GM12872 (cell line): Measurements from ENCODE around the gene CCK.

Source experiments
- CTCF ChIP-seq: IDR thresholded peaks from 3 replicates; pipeline ENCODE4 v1.5.1; 2011; ENCODE audit warnings: low read depth, mild to moderate bottlenecking, low read length, moderate library complexity; ENCODE audit not compliant: insufficient read depth

The CCK gene

DNA sequence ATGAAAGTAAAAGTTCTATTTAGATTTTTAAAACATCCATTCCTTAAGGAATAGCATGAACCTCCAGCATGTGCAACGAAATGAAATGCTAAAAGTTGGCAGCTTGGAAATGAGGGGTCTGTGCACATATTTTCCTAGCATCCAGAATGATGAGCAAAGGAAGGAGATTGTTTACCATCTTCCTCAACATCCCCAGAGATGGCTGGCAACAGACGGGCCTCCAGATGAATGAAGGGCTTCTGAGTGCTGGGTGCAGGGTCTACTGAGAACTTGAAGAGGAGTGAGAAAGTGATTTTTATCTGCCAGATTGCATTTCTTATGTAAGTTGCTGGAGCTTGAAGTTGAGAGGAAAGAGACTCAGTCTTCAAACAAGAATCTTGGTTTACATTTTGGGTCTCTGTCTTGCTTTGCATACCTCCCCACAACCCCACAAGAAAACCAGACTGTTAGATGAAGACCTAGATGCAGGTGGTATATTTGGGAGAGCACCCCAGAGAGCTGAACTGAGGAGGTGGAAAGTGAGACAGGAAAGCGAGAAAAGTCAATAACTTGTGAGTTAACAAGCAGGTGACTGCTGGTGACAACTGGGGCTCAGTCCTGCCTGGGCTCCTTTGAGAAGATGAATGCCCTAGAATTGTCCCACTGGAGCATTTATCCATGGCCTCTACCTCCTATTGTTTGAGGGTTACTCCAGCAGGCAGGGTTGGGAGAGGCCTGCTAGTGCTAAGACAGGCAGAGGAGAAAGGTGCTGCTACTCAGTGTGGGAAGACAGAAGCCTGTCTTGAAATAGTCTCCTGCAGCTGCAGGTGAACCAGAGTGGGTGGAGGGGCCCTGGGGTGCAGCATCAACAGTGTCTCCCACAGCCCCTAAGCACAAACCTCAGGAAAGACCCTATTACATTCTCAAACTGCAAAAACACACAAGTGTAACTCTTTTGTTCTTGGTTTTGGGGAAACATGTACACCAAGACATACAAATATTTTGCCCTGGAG is 10.5 kb upstream of the CCK start:
- TF ChIP-seq CTCF, result no peak

DNA sequence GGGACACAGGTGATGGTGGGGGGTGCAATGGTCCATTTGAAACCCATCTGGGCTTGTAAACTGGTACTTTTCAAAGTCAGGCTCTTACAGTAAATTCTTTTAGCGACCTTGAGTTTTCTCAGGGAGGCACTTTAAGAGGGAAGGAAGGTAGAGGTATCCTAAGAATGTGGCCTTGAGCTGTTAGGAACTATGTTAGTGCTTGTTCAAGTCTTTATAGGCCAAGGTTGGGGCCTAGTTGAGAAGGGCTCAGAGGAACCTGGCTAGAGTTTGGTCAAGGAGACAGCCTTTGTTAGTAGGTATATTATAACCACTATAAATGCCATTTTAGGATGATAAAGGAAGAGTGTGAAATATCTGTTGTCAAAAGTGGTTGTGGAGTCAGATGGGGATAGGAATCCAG is 9.2 kb upstream of the CCK start:
- TF ChIP-seq CTCF, result no peak

DNA sequence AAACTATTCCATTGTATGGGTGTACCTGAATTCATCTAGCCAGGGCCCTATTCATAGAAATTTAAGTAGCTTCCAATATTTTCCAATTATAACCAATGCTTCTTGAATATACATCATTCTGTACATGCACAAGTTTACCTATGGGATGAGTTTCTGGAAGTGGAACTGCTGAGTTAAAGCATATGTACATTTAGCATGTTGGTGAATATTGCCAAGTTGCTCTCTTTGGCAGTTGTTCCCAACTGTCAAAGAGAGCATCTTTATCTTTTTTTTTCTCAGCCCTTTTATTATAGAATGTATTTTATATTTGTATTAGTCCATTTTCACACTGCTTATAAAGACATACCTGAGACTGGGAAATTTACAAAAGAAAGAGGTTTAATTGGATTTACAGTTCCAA is 8.3 kb upstream of the CCK start:
- no peak for TF ChIP-seq CTCF

DNA sequence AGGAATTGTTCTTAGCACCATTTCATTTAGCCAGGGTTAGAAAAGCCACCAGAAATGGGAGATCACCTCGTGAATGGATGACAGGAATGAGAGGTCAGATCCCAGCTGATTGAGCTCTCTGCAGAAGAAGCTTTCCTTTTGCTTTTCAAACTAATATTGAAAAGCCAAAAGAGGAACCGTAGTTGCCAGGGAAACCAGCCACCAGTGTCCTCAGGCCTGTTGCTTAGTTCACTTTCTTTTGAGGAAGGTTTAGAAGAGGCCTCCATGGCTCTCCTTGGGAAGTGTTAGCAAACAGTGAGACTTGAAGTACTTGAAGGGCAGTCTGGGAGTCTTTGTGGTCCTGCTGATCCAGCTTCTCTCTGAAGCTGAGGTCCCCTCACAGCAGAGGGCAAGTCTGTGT is 7.4 kb upstream of the CCK start:
- no peak for TF ChIP-seq CTCF

GRCh38 chr3:42271786-42272185 is 5.8 kb upstream of the CCK start:
- no peak for TF ChIP-seq CTCF

DNA sequence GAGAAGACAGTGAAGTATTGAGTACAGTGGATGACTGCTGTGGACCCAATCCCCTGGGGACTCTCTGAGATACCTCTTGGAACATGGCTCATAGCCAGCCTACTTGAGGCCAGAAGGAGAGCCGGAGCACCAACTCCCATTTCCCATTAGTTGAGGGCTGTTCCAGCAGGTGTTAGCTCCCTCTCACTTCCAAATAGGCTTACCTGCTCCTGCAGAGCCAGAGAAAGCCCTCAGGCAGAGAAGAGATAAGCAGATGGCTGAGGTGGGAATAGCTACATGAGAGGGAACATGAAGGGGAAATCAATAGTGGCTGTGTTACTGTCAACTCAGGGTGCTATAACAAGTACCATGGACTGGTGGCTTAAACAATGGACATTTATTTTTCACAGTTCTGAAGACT is 4.6 kb upstream of the CCK start:
- no peak for TF ChIP-seq CTCF

- no peak for TF ChIP-seq CTCF
Measured at GRCh38 chr3:42269647-42270046, 3.7 kb upstream of the CCK start.
